BJ (cell line): ENCODE results near the gene TADA3. TPM values are rescaled to one million over a fixed set of nuclear protein-coding genes. Genes with fewer than 3 reads are reported as not detected.

ENCODE experiments used
- CTCF ChIA-PET: fragments of 350-600 bp; formaldehyde crosslinking; extraction: SDS; loops from one replicate; lab custom pipeline; 2021; ENCODE audit warnings: antibody characterized with exemption, inconsistent platforms; lab: Yijun Ruan, JAX
- POLR2A ChIA-PET: fragments of 300-600 bp; sonication (Branson Sonifier 250); formaldehyde crosslinking; extraction: SDS; loops from one replicate; lab custom pipeline; 2021; ENCODE audit warnings: antibody characterized with exemption; lab: Charles Lee
- DNase-seq: peaks from one replicate; pipeline ENCODE4 v3.0.0-alpha.2; 2011; ENCODE audit warnings: low read depth
- H3K27me3 ChIP-seq: 2 replicates; pipeline ENCODE4 v1.6.0; 2011; ENCODE audit warnings: low read length; ENCODE audit not compliant: control insufficient read depth, insufficient read depth
- H3K36me3 ChIP-seq: 2 replicates; pipeline ENCODE4 v1.5.1; 2011; ENCODE audit warnings: low read length; ENCODE audit not compliant: control insufficient read depth, insufficient read depth
- H3K4me3 ChIP-seq: 2 replicates; pipeline ENCODE4 v1.5.1; 2011; ENCODE audit warnings: low read depth, mild to moderate bottlenecking, control low read depth, low read length
- polyA minus RNA-seq: library from RNA; depleted of rRNA, polyadenylated mRNA; stranded (reverse); fragments of >200 nt; gene quantifications from 2 replicates; pipeline ENCODE4 v1.2.3, GENCODE V29; 2011; rRNA and poly(A)+ RNA removed
- polyA plus RNA-seq: library from polyadenylated mRNA; depleted of rRNA; stranded (reverse); fragments of >200 nt; gene quantifications from 2 replicates; pipeline ENCODE4 v1.2.3, GENCODE V29; 2011; rRNA removed
- TF ChIP-seq, protein P1 (sequence below): IDR thresholded peaks from 2 replicates; pipeline ENCODE4 v1.5.1; 2011; ENCODE audit warnings: low read depth, mild to moderate bottlenecking, control low read depth, inconsistent platforms, low read length, moderate library complexity; ENCODE audit not compliant: insufficient read depth

Gene TADA3, protein sequence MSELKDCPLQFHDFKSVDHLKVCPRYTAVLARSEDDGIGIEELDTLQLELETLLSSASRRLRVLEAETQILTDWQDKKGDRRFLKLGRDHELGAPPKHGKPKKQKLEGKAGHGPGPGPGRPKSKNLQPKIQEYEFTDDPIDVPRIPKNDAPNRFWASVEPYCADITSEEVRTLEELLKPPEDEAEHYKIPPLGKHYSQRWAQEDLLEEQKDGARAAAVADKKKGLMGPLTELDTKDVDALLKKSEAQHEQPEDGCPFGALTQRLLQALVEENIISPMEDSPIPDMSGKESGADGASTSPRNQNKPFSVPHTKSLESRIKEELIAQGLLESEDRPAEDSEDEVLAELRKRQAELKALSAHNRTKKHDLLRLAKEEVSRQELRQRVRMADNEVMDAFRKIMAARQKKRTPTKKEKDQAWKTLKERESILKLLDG
- 84.6 and 113 TPM in 2 replicates for polyA plus RNA-seq
- polyA minus RNA-seq: 48.2 and 71.8 TPM in 2 replicates

DNA sequence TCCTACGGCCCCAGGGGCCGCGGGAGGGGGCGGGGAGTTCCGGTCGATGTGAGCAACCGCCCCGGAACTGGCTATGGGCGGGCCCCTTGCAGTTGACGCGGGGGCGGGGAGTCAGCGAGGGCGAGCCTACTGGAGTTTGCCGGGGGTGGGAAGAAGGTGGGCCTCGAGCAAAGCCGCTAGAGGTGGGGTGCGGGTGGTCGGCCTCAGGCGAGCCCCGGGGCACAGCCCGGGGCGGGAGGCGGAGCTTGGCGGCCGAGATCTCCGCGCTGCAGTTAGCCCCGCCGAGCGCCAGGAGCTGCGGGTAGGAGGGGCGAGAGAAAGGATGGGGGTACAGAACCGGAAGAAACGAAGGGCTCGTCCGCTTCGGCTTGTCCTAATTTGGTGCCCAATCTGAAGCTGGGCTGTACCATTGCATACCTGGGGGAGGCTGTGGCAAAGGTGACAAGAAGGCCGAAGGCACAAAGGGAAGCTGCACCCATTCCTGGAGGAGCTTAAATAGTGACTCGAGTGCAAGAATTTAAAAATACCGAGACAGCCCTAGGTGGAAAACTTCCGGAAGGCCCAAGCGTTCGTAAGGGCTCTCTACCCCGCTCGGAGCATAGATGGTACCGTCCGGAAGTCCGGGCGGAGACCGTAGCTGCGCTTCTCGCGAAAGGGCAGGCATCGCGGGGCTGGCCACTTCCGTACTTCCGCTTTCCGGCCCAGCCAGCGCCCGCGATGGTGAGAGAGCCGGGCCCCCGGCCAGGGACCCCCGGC, at the start of gene TADA3, which contains the start of gene ARPC4:
Gene TADA3 (minus strand): TSS at position 69 of the 756 bp plus-strand sequence. CDS start 1,007 bp downstream, outside the sequence.
Gene ARPC4 (plus strand): TSS at position 678 of the 756 bp plus-strand sequence. CDS start 40 bp downstream, at position 718.
- peaks cover 20% of the 10 kb centered on the region for H3K36me3 ChIP-seq
- H3K4me3 ChIP-seq: peak within 1 kb of the TSS; percentile 100
- POLR2A ChIA-PET: interaction anchor here (0.5 to 1.0 kb wide), 3 partner anchors 17 to 756 kb away, joined by 3 to 6 read pairs (median 4); no protein-coding TSS in a partner anchor
- DNase-seq: peak; percentile 66
- CTCF ChIA-PET: interaction anchor here (1.0 to 1.1 kb wide), 3 partner anchors 12 to 76 kb away, joined by 3 read pairs; no protein-coding TSS in a partner anchor
- H3K27me3 ChIP-seq: no peaks in the 10 kb centered on the region
- TF ChIP-seq, protein P1, sequence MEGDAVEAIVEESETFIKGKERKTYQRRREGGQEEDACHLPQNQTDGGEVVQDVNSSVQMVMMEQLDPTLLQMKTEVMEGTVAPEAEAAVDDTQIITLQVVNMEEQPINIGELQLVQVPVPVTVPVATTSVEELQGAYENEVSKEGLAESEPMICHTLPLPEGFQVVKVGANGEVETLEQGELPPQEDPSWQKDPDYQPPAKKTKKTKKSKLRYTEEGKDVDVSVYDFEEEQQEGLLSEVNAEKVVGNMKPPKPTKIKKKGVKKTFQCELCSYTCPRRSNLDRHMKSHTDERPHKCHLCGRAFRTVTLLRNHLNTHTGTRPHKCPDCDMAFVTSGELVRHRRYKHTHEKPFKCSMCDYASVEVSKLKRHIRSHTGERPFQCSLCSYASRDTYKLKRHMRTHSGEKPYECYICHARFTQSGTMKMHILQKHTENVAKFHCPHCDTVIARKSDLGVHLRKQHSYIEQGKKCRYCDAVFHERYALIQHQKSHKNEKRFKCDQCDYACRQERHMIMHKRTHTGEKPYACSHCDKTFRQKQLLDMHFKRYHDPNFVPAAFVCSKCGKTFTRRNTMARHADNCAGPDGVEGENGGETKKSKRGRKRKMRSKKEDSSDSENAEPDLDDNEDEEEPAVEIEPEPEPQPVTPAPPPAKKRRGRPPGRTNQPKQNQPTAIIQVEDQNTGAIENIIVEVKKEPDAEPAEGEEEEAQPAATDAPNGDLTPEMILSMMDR: no peak

GRCh38 chr3:9841015-9841414, 48.7 kb upstream of the TADA3 start:
- no peak for DNase-seq
- Histone ChIP-seq H3K36me3 (peaks cover 9% of the 10 kb centered on the region), H3K27me3 (no peaks in the 10 kb centered on the region), H3K4me3 (no peak overlapping the region)
- ChIA-PET CTCF (interaction anchor here (1.5 to 1.9 kb wide), 2 partner anchors 10 to 92 kb away, joined by 6 to 7 read pairs; partner anchors contain the start of gene CRELD1), POLR2A (no interaction called here)
- TF ChIP-seq, protein P1: no peak

DNA sequence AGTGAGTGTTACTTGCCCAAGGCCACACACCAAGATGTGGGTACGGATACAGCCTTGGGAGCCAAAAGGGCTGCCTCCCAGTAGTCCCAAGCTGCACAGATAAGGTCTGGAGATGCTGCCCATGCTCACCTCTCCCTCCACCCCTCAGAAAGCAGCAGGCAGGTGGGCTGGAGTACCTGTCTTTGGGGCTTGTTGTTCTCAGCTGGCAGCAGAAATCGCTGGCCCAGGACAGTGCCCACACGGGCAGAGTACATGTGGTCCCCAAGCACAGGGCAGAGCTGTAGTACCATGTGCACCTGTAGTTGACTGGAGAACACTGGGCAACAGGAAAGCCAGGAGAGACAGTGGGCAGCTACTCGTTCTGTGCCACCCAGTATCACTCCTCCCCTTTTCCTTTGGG, 46.6 kb upstream of the TADA3 start:
- TF ChIP-seq, protein P1: no peak
- Histone ChIP-seq H3K36me3 (peaks cover 19% of the 10 kb centered on the region), H3K4me3 (no peak overlapping the region), H3K27me3 (no peaks in the 10 kb centered on the region)
- ChIA-PET POLR2A (no interaction called here), CTCF (interaction anchor here (1.0 to 1.2 kb wide), 2 partner anchors 95 to 123 kb away, joined by 3 read pairs; partner anchors contain the start of gene CRELD1)
- DNase-seq: no peak

GRCh38 chr3:9837701-9838582, 45.7 kb upstream of the TADA3 start:
- DNase-seq: no peak
- CTCF ChIA-PET: interaction anchor here (0.8 kb wide), 1 partner anchor 53 kb away, joined by 3 read pairs; the partner anchor contains the start of gene JAGN1
- H3K4me3 ChIP-seq: no peak overlapping the region
- H3K27me3 ChIP-seq: no peaks in the 10 kb centered on the region
- POLR2A ChIA-PET: no interaction called here
- TF ChIP-seq, protein P1: no peak
- H3K36me3 ChIP-seq: peaks cover 23% of the 10 kb centered on the region
